ENCODE data around the gene LCMT1. TPM values are rescaled to one million over a fixed set of nuclear protein-coding genes. Genes with fewer than 3 reads are reported as not detected.

The LCMT1 gene
- total RNA-seq, 1 experiment from 2014 or later, result 46.8 TPM

- CTCF ChIA-PET, result interaction anchor here (0.5 to 1.0 kb wide), 5 partner anchors 29 to 272 kb away, joined by 3 to 5 read pairs (median 3); partner anchors contain the start of gene ARHGAP17
Observed at GRCh38 chr16:25106567-25107465, 4.7 kb upstream of the LCMT1 start.

DNA sequence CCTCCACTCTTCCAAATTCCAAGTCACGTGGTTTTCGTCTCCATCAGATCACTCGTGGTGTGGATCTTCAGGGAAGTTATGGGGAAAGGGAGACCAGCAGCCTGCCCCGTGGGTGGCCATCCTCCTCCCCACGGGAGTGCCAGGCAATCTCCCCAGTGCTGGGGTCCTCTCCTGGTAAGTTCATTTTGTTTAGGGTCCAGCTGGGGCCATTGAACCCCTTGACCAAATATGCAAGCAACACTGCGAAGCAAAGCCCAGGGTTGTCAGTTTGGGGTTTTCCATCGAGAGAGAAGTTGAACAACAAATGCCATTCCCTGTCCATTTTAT, 4.1 kb upstream of the LCMT1 start:
- H3K27me3 Mint-ChIP-seq (ENCODE audit: unreplicated experiment), result peaks cover 12% of the 10 kb centered on the region
- TF ChIP-seq, protein P1, sequence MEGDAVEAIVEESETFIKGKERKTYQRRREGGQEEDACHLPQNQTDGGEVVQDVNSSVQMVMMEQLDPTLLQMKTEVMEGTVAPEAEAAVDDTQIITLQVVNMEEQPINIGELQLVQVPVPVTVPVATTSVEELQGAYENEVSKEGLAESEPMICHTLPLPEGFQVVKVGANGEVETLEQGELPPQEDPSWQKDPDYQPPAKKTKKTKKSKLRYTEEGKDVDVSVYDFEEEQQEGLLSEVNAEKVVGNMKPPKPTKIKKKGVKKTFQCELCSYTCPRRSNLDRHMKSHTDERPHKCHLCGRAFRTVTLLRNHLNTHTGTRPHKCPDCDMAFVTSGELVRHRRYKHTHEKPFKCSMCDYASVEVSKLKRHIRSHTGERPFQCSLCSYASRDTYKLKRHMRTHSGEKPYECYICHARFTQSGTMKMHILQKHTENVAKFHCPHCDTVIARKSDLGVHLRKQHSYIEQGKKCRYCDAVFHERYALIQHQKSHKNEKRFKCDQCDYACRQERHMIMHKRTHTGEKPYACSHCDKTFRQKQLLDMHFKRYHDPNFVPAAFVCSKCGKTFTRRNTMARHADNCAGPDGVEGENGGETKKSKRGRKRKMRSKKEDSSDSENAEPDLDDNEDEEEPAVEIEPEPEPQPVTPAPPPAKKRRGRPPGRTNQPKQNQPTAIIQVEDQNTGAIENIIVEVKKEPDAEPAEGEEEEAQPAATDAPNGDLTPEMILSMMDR (IDR thresholded peaks at IDR 0.05; ENCODE audit: unreplicated experiment), result no peak
- H3K4me1 Mint-ChIP-seq (ENCODE audit: low read depth, unreplicated experiment), result peaks cover 35% of the 10 kb centered on the region
- BruUV-seq (replicated peaks), result no TSS peak
- H3K36me3 Mint-ChIP-seq (ENCODE audit: insufficient read depth, unreplicated experiment), result peaks cover 37% of the 10 kb centered on the region
- peak overlapping the region; percentile 95 for H3K27ac Mint-ChIP-seq (ENCODE audit: unreplicated experiment)
- H3K4me3 Mint-ChIP-seq (ENCODE audit: low read depth, unreplicated experiment), result peak overlapping the region; percentile 91
- CTCF ChIA-PET, result interaction anchor here (0.5 to 1.0 kb wide), 4 partner anchors 28 to 273 kb away, joined by 3 to 5 read pairs (median 3); no protein-coding TSS in a partner anchor
- intact Hi-C loops (cut with micrococcal nuclease; ENCODE audit: unreplicated experiment), result loop anchor here (5.0 to 10.0 kb wide), 2 partner anchors 113 to 265 kb away; no protein-coding TSS in a partner anchor
- DNase-seq, result no peak
- no peaks in the 10 kb centered on the region for H3K9me3 Mint-ChIP-seq (ENCODE audit: low read depth, unreplicated experiment)

More at GRCh38 chr16:25106567-25107465, 4.7 kb upstream of the LCMT1 start:
- H3K4me1 Mint-ChIP-seq (ENCODE audit: low read depth, unreplicated experiment), result peaks cover 31% of the 10 kb centered on the region
- H3K27me3 Mint-ChIP-seq (ENCODE audit: unreplicated experiment), result peaks cover 12% of the 10 kb centered on the region
- peak overlapping the region; percentile 91 for H3K4me3 Mint-ChIP-seq (ENCODE audit: low read depth, unreplicated experiment)
- intact Hi-C loops (cut with micrococcal nuclease; ENCODE audit: unreplicated experiment), result loop anchor here (5.0 to 10.0 kb wide), 2 partner anchors 112 to 265 kb away; no protein-coding TSS in a partner anchor
- TF ChIP-seq, protein P1 (IDR thresholded peaks at IDR 0.05; ENCODE audit: unreplicated experiment), result no peak
- no peaks in the 10 kb centered on the region for H3K9me3 Mint-ChIP-seq (ENCODE audit: low read depth, unreplicated experiment)
- peak overlapping the region; percentile 95 for H3K27ac Mint-ChIP-seq (ENCODE audit: unreplicated experiment)
- H3K36me3 Mint-ChIP-seq (ENCODE audit: insufficient read depth, unreplicated experiment), result peaks cover 31% of the 10 kb centered on the region
- DNase-seq, result peak; percentile 94
- BruUV-seq (replicated peaks), result TSS peak; percentile 72

DNA sequence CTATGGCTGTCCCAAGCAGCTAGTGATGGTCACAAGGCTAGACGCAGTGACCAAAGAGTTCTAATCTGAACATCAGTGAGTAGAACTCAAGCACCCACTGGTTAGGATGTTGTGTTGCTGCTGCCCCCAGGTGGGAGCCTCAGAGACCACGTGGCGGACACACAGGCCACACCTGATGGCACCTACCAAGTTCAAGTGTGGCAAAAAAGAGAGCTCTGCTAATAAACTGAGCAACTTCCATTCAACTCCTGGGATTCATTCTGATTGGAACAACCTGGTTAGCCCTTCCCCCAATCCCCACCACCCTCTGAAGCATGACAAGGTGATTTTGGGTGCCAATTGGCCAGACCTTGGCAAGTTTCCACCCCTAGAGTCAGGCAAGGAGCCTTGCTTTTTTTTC, 3.5 kb upstream of the LCMT1 start:
- Mint-ChIP-seq H3K9me3 (ENCODE audit: low read depth, unreplicated experiment) (no peaks in the 10 kb centered on the region), H3K27ac (ENCODE audit: unreplicated experiment) (peak overlapping the region; percentile 95), H3K4me3 (ENCODE audit: low read depth, unreplicated experiment) (peak overlapping the region; percentile 91), H3K27me3 (ENCODE audit: unreplicated experiment) (peaks cover 6% of the 10 kb centered on the region), H3K4me1 (ENCODE audit: low read depth, unreplicated experiment) (peaks cover 41% of the 10 kb centered on the region), H3K36me3 (ENCODE audit: insufficient read depth, unreplicated experiment) (peaks cover 39% of the 10 kb centered on the region)
- peak; percentile 45 for DNase-seq
- no TSS peak for BruUV-seq (replicated peaks)
- CTCF ChIA-PET, result no interaction called here
- intact Hi-C loops (cut with micrococcal nuclease; ENCODE audit: unreplicated experiment), result loop anchor here (5.0 to 10.0 kb wide), 2 partner anchors 113 to 266 kb away; no protein-coding TSS in a partner anchor
- TF ChIP-seq, protein P1 (IDR thresholded peaks at IDR 0.05; ENCODE audit: unreplicated experiment), result no peak

DNA sequence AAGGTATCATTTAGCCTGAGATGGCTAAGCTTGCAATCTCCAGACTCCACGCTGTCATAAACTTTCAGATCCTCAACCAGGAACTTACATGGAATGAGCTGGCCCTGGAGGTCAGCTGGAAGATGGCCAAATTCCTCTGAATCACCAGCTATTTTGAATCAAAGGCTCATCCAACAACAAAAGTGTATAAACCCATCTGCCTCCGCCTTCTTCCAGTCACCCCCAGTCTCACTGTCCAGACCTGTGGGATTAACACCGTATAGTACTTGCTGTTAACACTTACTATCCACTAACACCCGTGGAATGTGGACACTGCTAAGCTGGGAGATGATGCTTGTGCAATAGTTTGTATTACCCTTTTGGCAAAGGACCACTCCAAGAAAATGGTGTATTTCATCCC, 1.9 kb upstream of the LCMT1 start:
- peaks cover 51% of the 10 kb centered on the region for H3K4me1 Mint-ChIP-seq (ENCODE audit: low read depth, unreplicated experiment)

More for the DNA sequence above, 1.9 kb upstream of the LCMT1 start:
- TF ChIP-seq, protein P1 (IDR thresholded peaks at IDR 0.05; ENCODE audit: unreplicated experiment), result no peak
- Mint-ChIP-seq H3K36me3 (ENCODE audit: insufficient read depth, unreplicated experiment) (peaks cover 43% of the 10 kb centered on the region), H3K4me3 (ENCODE audit: low read depth, unreplicated experiment) (peak overlapping the region; percentile 11), H3K9me3 (ENCODE audit: low read depth, unreplicated experiment) (no peaks in the 10 kb centered on the region), H3K27me3 (ENCODE audit: unreplicated experiment) (no peaks in the 10 kb centered on the region), H3K27ac (ENCODE audit: unreplicated experiment) (peak overlapping the region; percentile 38)
- intact Hi-C loops (cut with micrococcal nuclease; ENCODE audit: unreplicated experiment), result loop anchor here (2.0 to 10.0 kb wide), 3 partner anchors 59 to 267 kb away; no protein-coding TSS in a partner anchor
- DNase-seq, result peak; percentile 67
- CTCF ChIA-PET, result interaction anchor here (0.7 to 1.9 kb wide), 3 partner anchors 9 to 94 kb away, joined by 3 to 6 read pairs (median 4); partner anchors contain the start of gene ARHGAP17
- no TSS peak for BruUV-seq (replicated peaks)

Data from Calu3 (cell line).